ENCODE results near the gene PRM3. TPM values are rescaled to one million over a fixed set of nuclear protein-coding genes. Genes with fewer than 3 reads are reported as not detected.

Gene PRM3, protein sequence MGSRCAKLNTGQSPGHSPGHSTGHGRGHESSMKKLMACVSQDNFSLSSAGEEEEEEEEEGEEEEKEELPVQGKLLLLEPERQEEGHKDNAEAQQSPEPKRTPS
- not detected in 2 replicates for total RNA-seq

DNA sequence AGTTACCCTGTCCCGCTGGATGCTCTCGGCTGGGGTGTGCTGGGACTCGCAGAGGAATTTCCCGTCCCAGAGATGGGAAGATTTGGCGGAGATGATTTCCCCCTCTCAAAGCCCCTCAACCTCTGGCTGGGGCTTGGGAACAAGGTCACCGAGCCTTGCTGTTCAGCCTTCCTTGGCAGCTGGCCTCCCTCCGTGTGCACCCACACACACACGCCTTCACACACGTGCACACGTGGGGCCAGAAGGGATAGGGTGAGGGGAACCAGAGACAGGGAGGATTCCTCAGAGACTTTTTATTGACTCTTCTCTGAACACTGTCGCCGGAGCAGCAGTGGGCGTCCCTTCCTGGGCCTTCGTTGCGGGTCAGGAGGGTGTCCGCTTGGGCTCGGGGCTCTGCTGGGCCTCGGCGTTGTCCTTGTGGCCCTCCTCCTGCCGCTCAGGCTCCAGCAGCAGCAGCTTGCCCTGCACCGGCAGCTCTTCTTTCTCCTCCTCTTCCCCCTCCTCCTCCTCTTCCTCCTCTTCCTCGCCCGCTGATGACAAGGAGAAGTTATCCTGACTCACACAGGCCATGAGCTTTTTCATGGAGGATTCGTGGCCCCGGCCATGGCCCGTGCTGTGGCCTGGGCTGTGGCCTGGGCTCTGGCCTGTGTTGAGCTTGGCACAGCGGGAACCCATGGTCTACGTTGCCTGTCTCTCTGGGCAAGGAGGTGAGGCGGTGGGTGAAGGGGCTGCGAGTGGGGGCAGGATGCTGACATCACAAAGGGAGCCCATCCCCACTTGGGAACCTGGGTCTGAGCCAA lies at the start of gene PRM3:
Gene PRM3, minus strand, starts transcription at position 709 of the 800 bp plus-strand sequence. Its CDS starts 34 bp downstream, at position 675.

DNA sequence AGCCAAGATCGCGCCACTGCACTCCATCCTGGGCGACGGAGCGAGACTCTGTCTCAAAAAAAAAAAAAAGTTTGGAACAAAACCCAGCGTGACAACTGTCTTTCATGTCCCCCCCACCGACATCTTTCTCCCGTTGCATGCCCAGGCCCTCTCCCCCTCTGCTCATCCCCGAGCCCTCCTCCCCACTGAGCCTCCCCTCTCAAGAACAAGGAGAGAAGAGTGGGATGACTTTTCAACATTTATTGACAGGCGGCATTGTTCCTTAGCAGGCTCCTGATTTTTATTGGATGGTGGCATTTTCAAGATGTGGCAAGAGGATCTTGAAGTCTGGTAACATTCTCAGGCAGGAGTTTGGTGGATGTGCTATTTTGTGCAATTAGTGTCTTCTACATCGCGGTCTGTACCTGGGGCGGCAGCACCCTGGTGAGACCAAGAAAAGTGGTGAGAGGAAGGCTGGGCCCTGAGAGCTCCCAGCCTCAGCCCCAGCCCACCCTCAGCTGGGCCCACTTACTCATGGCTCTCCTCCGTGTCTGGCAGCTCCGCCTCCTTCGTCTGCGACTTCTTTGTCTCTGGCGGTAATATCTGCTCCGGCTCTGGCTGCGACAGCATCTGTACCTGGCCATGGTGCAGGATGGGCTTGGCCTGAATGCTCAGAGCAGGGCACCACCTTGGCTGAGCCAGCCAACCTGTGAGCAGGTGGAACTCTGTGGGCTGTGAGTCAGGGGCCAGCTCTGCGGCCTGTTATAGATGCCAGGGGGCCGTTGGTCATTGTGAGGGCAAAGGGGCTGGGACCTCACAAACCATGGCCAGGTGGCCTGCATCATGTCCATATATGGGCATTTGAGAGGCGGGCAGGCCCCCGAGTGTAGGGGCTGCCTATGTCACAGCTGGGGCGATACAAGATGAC lies 7.4 kb upstream of the PRM3 start, which contains the start of gene PRM1:
Gene PRM1, minus strand, starts transcription at position 715 of the 907 bp plus-strand sequence. Its CDS starts 92 bp downstream, at position 623.

DNA sequence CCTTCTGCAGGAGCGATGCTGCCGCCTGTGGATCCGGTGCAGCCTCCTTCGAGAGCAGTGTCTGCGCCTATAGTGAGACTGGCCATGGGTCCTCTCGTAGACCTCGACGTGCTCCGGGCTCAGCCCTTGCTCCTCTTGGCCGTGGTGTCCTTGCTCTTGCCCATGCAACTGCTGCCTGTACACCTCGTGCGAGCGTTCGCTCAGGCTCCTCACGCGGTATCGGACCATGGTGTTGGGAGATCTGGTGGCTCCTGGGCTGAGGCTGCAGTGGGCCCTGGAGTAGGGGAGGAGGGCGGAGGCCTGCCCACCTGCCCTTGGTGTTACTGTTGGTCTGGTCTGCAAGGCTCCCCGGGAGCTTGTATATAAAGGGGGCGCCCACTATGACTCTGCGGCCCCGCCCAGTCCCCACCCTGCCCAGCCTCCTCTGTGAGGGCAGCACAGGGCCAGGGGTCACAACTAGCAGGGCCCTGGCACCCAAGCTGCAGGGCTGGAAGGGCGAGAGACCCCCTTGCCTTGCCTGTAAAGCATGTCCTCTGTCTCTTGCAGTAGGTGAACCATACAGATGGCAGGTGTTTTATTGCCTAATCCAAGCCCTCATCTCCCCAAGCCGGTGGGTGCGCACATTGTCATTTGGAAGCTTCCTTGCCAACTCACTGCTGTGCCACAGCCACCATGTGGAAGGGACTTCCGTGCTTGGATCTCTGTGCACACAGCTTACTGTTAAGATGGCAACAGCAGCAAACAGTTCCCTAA lies 2.9 kb upstream of the PRM3 start, which contains the start of gene PRM2:
Gene PRM2, minus strand, starts transcription at position 338 of the 753 bp plus-strand sequence. Its CDS starts 110 bp downstream, at position 228.

DNA sequence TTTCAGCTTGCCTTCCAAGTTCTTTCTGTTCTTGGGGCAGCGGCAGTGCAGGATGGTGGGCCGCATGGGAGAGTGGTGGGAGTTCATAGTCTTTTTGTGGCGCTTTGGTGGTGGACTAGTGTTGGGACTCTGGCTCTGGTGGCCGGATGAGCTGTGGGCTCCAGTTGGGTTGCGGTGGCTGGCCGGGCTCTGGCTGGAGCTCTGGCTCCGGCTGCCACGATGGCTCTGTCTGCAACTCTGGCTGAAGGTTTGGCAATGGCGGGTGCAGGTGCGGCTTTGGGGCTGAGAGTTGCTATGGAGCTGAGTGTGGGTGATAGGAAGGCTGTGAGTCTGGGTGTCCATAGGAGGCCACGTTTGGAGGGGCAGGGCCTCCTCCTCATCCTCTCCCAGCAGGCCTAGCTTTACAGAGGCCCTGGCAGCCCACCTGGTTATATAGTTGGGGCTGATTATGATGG lies 4.5 kb downstream of the PRM3 start, which contains the start of gene TNP2:
Gene TNP2, minus strand, starts transcription at position 405 of the 455 bp plus-strand sequence. Its CDS starts 63 bp downstream, at position 342.

DNA sequence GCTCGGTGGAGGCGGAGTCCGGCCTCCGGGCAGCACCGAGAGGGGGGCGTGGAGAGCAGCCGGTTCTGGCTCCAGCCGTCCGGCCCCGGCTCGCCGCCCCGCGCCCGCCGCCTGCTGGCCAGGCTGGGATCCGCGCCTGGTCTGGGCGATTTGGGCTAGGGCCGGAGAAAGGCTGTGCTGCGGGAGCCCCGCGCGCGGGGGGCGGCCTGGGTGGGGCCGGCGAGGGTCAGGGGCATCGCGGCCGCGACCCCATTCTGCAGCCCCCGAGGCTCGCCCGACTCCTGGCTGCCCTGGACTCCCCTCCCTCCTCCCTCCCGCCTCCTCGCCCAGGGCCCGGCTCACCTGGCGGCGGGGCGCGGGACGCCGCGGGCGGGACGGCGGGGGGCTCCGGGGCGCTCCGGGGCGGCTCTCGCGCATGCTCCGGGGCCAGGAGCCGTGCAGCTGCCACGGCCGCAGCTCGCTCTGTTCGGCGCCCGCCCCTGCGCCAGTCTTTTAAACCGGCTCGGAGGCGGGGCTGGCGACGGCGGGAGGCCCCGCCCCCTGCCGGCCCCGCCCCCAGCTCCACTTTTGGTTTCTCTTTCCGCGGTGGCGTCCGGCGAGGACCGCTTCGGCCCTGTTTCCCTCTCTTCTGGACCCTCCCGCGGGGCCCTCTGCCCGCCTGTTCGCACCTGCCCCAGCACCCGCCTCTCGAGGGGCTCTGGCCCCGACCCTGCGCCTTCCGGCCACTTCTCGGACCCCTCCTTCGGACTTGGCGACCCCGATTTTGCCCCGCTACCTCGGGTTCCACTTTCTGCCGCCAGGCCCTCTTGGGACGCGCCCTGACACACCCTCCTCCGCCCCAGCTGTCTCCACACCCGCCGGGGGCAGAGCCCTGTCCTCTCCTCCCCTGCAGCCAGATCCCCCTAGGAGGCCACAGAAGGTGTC lies 17.4 kb downstream of the PRM3 start, which contains the start of gene SOCS1:
Gene SOCS1, minus strand, starts transcription at position 468 of the 924 bp plus-strand sequence. CDS start 726 bp downstream, outside the sequence.

Other genes starting within 250 kb of the PRM3 start
- 1.1 and 1.6 TPM in 2 replicates for gene SOCS1, start 17.4 kb downstream of the PRM3 start, total RNA-seq
- gene TNP2, start 4.3 kb downstream of the PRM3 start, total RNA-seq, result under 0.01 TPM in 1 of 2 replicates, not detected in the other
- not detected in 2 replicates for gene PRM2, start 2.9 kb upstream of the PRM3 start, total RNA-seq
- not detected in 2 replicates for gene PRM1, start 7.7 kb upstream of the PRM3 start, total RNA-seq
- 5.2 TPM in 2 replicates for gene RMI2, start 71.8 kb upstream of the PRM3 start, total RNA-seq

Data from aortic smooth muscle cell (primary cell).